HepG2 (cell line): Measurements from ENCODE around the gene SEMA3B. TPM values are rescaled to one million over a fixed set of nuclear protein-coding genes. Genes with fewer than 3 reads are reported as not detected.

Source experiments
- ARNTL ChIP-seq: sonication (generic); formaldehyde crosslinking; IDR thresholded peaks from 2 replicates; pipeline ENCODE4 v1.4.0; 2020; ENCODE audit warnings: mild to moderate bottlenecking, missing genetic modification reagents
- GMEB2 ChIP-seq: IDR thresholded peaks from 2 replicates; pipeline ENCODE4 v1.6.1; 2016; ENCODE audit warnings: missing biosample characterization, missing genetic modification reagents, low read depth
- KAT7 ChIP-seq: IDR thresholded peaks from 2 replicates; pipeline ENCODE4 v1.6.1; 2018; ENCODE audit warnings: borderline replicate concordance, missing compliant biosample characterization
- KDM3A ChIP-seq: IDR thresholded peaks from 2 replicates; pipeline ENCODE4 v1.6.1; 2018; ENCODE audit warnings: low read depth, missing compliant biosample characterization
- KMT2A ChIP-seq: sonication (generic); formaldehyde crosslinking; IDR thresholded peaks from 2 replicates; pipeline ENCODE4 v1.4.0; 2020; ENCODE audit warnings: missing genetic modification reagents
- MAFG ChIP-seq: sonication (generic); formaldehyde crosslinking; IDR thresholded peaks from 2 replicates; pipeline ENCODE4 v1.5.1; 2020; ENCODE audit warnings: mild to moderate bottlenecking, missing genetic modification reagents
- MATR3 ChIP-seq: sonication (generic); formaldehyde crosslinking; IDR thresholded peaks from 2 replicates; pipeline ENCODE4 v1.4.0; 2020; ENCODE audit warnings: missing genetic modification reagents
- MLX ChIP-seq: IDR thresholded peaks from 2 replicates; pipeline ENCODE4 v1.6.1; 2016
- NONO ChIP-seq, 2 experiments: fragments of 450-650 bp in 1 of 2; sonication (generic) in 1 of 2; formaldehyde crosslinking in 1 of 2; IDR thresholded peaks in 1 of 2; conservative IDR thresholded peaks in 1 of 2; 2 replicates each; pipeline versions ENCODE4 v1.6.1 to v1.8.0; 2017 to 2022; ENCODE audit warnings: mild to moderate bottlenecking in 1 of 2, missing genetic modification reagents in 1 of 2, moderate library complexity in 1 of 2
- POLR2AphosphoS2 ChIP-seq: IDR thresholded peaks from 2 replicates; pipeline ENCODE4 v1.6.1; 2011; ENCODE audit warnings: low read depth, low read length, improper control_type of control experiment
- RARA ChIP-seq: IDR thresholded peaks from 2 replicates; pipeline ENCODE4 v1.6.1; 2016; ENCODE audit warnings: missing genetic modification reagents, missing compliant biosample characterization
- SMYD3 ChIP-seq: sonication (generic); formaldehyde crosslinking; IDR thresholded peaks from 2 replicates; pipeline ENCODE4 v1.8.1; 2023; ENCODE audit warnings: mild to moderate bottlenecking, missing genetic modification reagents
- SP4 ChIP-seq: sonication (generic); formaldehyde crosslinking; IDR thresholded peaks from 2 replicates; pipeline ENCODE4 v1.8.1; 2023; ENCODE audit warnings: mild to moderate bottlenecking, missing genetic modification reagents
- SRSF9 ChIP-seq: fragments of 200-400 bp; formaldehyde crosslinking; IDR thresholded peaks from 2 replicates; pipeline ENCODE4 v1.6.1; 2018; ENCODE audit warnings: borderline replicate concordance, mild to moderate bottlenecking, low read depth, low read length; ENCODE audit not compliant: insufficient read depth, poor library complexity, severe bottlenecking
- THAP9 ChIP-seq: sonication (generic); formaldehyde crosslinking; IDR thresholded peaks from 2 replicates; pipeline ENCODE4; 2020; ENCODE audit warnings: missing genetic modification reagents, mild to moderate bottlenecking, borderline replicate concordance
- TOPORS ChIP-seq: sonication (generic); formaldehyde crosslinking; IDR thresholded peaks from 2 replicates; pipeline ENCODE4 v1.8.0; 2023; ENCODE audit warnings: mild to moderate bottlenecking, missing genetic modification reagents
- TRIM22 ChIP-seq: fragments of 450-650 bp; IDR thresholded peaks from 2 replicates; pipeline ENCODE4 v1.6.1; 2017
- ZNF451 ChIP-seq: sonication (generic); formaldehyde crosslinking; IDR thresholded peaks from 2 replicates; pipeline ENCODE4 v1.5.0; 2020; ENCODE audit warnings: mild to moderate bottlenecking, missing genetic modification reagents
- ZNF576 ChIP-seq: sonication (generic); formaldehyde crosslinking; IDR thresholded peaks from 2 replicates; pipeline ENCODE4 v1.4.0; 2020; ENCODE audit warnings: mild to moderate bottlenecking, missing genetic modification reagents
- ZNF652 ChIP-seq: IDR thresholded peaks from 2 replicates; pipeline ENCODE4 v1.6.1; 2016; ENCODE audit warnings: low read depth, borderline replicate concordance
- ZNF724P ChIP-seq: sonication (generic); formaldehyde crosslinking; IDR thresholded peaks from 2 replicates; pipeline ENCODE4 v1.8.0; 2022; ENCODE audit warnings: missing genetic modification reagents, borderline replicate concordance
- polyA plus RNA-seq, 8 experiments: library from polyadenylated mRNA; depleted of rRNA in 3 of 8; stranded (reverse) in 7 of 8; unstranded in 1 of 8; fragments of >200 nt; fragmentation: Illumina TruSeq in 4 of 8; extraction: Trizol in 4 of 8; gene quantifications; 2 replicates each; pipeline versions ENCODE4 v1.2.1 to v1.2.3, GENCODE V29; 2011 to 2016; ENCODE audit warnings: low read depth in 4 of 8, missing spikeins in 1 of 8, mixed read lengths in 1 of 8; ENCODE audit not compliant: insufficient read depth in 1 of 8
- total RNA-seq, 5 experiments: library from RNA; depleted of rRNA; stranded (reverse); fragments of >200 nt; fragmentation: Illumina TruSeq; extraction: Trizol; gene quantifications; 2 replicates each; pipeline ENCODE4 v1.2.3, GENCODE V29; 2016; ENCODE audit warnings: low read depth in 1 of 5

Gene SEMA3B
- total and polyA plus RNA-seq, 2 of the 13 experiments (the other 11 are each of a cell fraction or from before 2014, with no cell fraction given) = 93.2 to 158 TPM

- TF ChIP-seq THAP9 = peak; percentile 75
- TF ChIP-seq RARA (CRISPR knock-in tag) = no peak
- TF ChIP-seq MAFG (CRISPR knock-in tag) = no peak
- no peak for TF ChIP-seq MATR3 (CRISPR knock-in tag)
- TF ChIP-seq ZNF724P (CRISPR knock-in tag) = no peak
- TF ChIP-seq KAT7 (CRISPR knock-in tag) = no peak
- peak; percentile 89 for TF ChIP-seq ZNF652 (CRISPR knock-in tag)
- 0 out of 2 replicates have a peak, but pooled peaks have one; percentile 77 for TF ChIP-seq ZNF576 (CRISPR knock-in tag)
- peak; percentile 95 for TF ChIP-seq SP4 (CRISPR knock-in tag)
- TF ChIP-seq SRSF9 = no peak
- TF ChIP-seq SMYD3 (CRISPR knock-in tag) = no peak
- no peak for TF ChIP-seq NONO (IDR thresholded peaks at IDR 0.05)
- peak; percentile 87 for TF ChIP-seq NONO (CRISPR knock-in tag; conservative IDR thresholded peaks at IDR 0.05)
- peak; percentile 52; the same call in 1 of the 2 replicates for TF ChIP-seq KMT2A (CRISPR knock-in tag)
- TF ChIP-seq GMEB2 = peak; percentile 93
- TF ChIP-seq POLR2AphosphoS2 = no peak
- peak; percentile 12; the same call in 1 of the 2 replicates for TF ChIP-seq TOPORS (CRISPR knock-in tag)
- TF ChIP-seq ARNTL = peak; percentile 62; the same call in 1 of the 2 replicates
- TF ChIP-seq MLX (CRISPR knock-in tag) = no peak
- peak; percentile 72; the same call in 1 of the 2 replicates for TF ChIP-seq KDM3A (CRISPR knock-in tag)
- TF ChIP-seq TRIM22 = no peak
- no peak for TF ChIP-seq ZNF451
Measured at GRCh38 chr3:50292159-50293078, 23.5 kb downstream of the SEMA3B start, which contains the start of gene IFRD2 (continued).
